NCI-H2171 treated with DMSO at 0.1 percent for 48 hours (cell line): Measurements from ENCODE around the gene SEC22C.
"Not testable (repeated sequence)": the region's sequence is repeated elsewhere in the genome, so short reads cannot be mapped to it uniquely, and the experiment has no call there.

ENCODE experiments used
- DNase-seq: peaks from one replicate; lab custom pipeline; 2025; lab: John Stamatoyannopoulos, UW

SEC22C gene

GRCh38 chr3:42581709-42582473, at the start of gene SEC22C:
TSS of gene SEC22C (minus strand) at chr3:42581967. CDS start at chr3:42569046, 12,921 bp downstream.
- peak; percentile 83 for DNase-seq

- DNase-seq = no peak
These were observed 31.7 kb upstream of the SEC22C start for GRCh38 chr3:42613462-42613861.

GRCh38 chr3:42612928-42613327, 31.2 kb upstream of the SEC22C start:
- DNase-seq = no peak

GRCh38 chr3:42612217-42612616, 30.4 kb upstream of the SEC22C start:
- no peak for DNase-seq

GRCh38 chr3:42610976-42611375, 29.2 kb upstream of the SEC22C start:
- DNase-seq = no peak

GRCh38 chr3:42608581-42608980, 26.8 kb upstream of the SEC22C start:
- no peak for DNase-seq

GRCh38 chr3:42605546-42606173, 23.9 kb upstream of the SEC22C start:
- DNase-seq = no peak

GRCh38 chr3:42602961-42603360, 21.2 kb upstream of the SEC22C start:
- no peak for DNase-seq

- no peak for DNase-seq
These were observed 20.3 kb upstream of the SEC22C start for GRCh38 chr3:42601896-42602581.

GRCh38 chr3:42600958-42601675, 19.4 kb upstream of the SEC22C start:
- DNase-seq = peak; percentile 55

GRCh38 chr3:42600111-42600957, 18.6 kb upstream of the SEC22C start, which contains the start of gene NKTR:
TSS of gene NKTR (plus strand) at chr3:42600686. CDS start at chr3:42601007, 321 bp downstream.
- DNase-seq = peak; percentile 93

- not testable (repeated sequence) for DNase-seq
These were observed 15.3 kb upstream of the SEC22C start for GRCh38 chr3:42597098-42597497.

- DNase-seq = no peak
These were observed 13.9 kb upstream of the SEC22C start for GRCh38 chr3:42595682-42596081.

GRCh38 chr3:42593635-42594034, 11.9 kb upstream of the SEC22C start:
- DNase-seq = no peak

GRCh38 chr3:42591811-42592210, 10.0 kb upstream of the SEC22C start:
- no peak for DNase-seq

GRCh38 chr3:42590989-42591756, 9.4 kb upstream of the SEC22C start:
- no peak for DNase-seq

GRCh38 chr3:42589382-42590109, 7.8 kb upstream of the SEC22C start:
- no peak for DNase-seq

- no peak for DNase-seq
These were observed 6.9 kb upstream of the SEC22C start for GRCh38 chr3:42588625-42589024.

GRCh38 chr3:42582474-42583070, 805 bp upstream of the SEC22C start:
- no peak for DNase-seq

- DNase-seq = peak; percentile 19
These were observed 413 bp downstream of the SEC22C start for GRCh38 chr3:42581400-42581708.
